Measurements from ENCODE around the gene PRPH. TPM values are rescaled to one million over a fixed set of nuclear protein-coding genes. Genes with fewer than 3 reads are reported as not detected.

The PRPH gene
- total and polyA plus RNA-seq, 9 of the 15 experiments (the other 6 are each of a cell fraction or from before 2014, with no cell fraction given) = 0.27 to 1.9 (median 1.3) TPM; not detected in 1

DNA sequence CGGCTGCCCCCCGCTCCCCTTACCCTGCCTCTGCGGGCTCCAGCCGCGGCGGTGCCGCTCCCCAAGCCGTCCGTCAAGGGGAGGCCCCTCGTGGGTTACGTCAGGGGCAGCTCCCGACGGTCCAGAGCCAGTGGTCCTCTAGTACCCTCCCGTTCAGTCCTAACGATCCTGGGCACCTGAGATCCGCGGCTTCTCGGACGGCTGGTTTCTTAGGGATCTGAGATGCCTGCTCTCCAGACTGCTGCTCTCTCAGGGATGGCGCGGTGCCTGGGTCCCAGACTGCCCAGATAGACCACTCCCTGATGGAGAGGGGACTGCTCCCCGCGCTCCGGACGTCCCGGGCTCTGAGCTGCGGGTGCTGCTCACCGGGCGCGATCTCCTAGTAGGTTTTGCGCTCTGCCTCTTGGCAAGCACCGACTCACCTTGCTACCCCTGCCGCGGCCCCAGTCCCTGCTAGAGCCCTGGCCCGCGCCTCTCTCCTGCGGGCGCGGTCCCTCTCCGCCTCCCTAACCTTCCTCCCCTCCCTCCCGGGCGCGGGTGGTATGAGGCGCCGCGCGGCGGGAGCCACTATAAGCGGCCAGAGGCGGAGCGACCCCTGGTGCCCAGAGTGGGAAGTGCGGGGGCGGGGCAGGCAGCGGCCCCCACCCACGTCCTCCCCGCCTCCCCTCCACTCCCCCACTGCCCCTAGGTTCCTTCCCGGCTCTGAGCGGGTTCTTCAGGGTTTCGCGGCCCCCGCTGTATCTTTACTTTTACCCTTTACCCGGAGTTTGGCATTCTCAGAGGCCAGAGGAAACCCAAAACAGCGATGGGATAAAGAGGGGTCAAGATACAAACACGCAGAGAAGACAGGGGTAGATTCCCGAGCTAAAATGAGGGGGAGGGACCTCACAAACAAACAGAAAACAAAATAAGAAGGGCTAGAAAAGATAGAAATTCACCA, 42.0 kb downstream of the PRPH start, which contains the start of gene C1QL4 (continued):
- TF ChIP-seq ZFP36 (IDR thresholded peaks at IDR 0.05; ENCODE audit: low read depth, low read length, partially characterized antibody) (no peak), FOS (IDR thresholded peaks at IDR 0.05; ENCODE audit: extremely low read depth, insufficient read length) (no peak), HMG20A (CRISPR knock-in tag; conservative IDR thresholded peaks at IDR 0.05) (no peak), ZNF143 (CRISPR knock-in tag; IDR thresholded peaks at IDR 0.05) (no peak), RNF2 (IDR thresholded peaks at IDR 0.05) (no peak), NCOA1 (IDR thresholded peaks at IDR 0.05; ENCODE audit: low read depth) (no peak), EGR1 (conservative IDR thresholded peaks at IDR 0.05) (peak; percentile 97), MED1 (CRISPR knock-in tag; IDR thresholded peaks at IDR 0.05; ENCODE audit: borderline replicate concordance) (no peak), SMARCC2 (IDR thresholded peaks at IDR 0.05; ENCODE audit: low read depth) (no peak), ZNF354B (CRISPR knock-in tag; IDR thresholded peaks at IDR 0.05) (no peak), BMI1 (IDR thresholded peaks at IDR 0.05; ENCODE audit: low read length) (no peak), ZNF785 (CRISPR knock-in tag; IDR thresholded peaks at IDR 0.05) (no peak)
- TF ChIP-seq, protein P1, sequence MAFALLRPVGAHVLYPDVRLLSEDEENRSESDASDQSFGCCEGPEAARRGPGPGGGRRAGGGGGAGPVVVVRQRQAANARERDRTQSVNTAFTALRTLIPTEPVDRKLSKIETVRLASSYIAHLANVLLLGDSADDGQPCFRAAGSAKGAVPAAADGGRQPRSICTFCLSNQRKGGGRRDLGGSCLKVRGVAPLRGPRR (CRISPR knock-in tag; IDR thresholded peaks at IDR 0.05) = no peak
- TF ChIP-seq, protein P2, sequence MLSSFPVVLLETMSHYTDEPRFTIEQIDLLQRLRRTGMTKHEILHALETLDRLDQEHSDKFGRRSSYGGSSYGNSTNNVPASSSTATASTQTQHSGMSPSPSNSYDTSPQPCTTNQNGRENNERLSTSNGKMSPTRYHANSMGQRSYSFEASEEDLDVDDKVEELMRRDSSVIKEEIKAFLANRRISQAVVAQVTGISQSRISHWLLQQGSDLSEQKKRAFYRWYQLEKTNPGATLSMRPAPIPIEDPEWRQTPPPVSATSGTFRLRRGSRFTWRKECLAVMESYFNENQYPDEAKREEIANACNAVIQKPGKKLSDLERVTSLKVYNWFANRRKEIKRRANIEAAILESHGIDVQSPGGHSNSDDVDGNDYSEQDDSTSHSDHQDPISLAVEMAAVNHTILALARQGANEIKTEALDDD (IDR thresholded peaks at IDR 0.05) = no peak
- TF ChIP-seq, protein P3, sequence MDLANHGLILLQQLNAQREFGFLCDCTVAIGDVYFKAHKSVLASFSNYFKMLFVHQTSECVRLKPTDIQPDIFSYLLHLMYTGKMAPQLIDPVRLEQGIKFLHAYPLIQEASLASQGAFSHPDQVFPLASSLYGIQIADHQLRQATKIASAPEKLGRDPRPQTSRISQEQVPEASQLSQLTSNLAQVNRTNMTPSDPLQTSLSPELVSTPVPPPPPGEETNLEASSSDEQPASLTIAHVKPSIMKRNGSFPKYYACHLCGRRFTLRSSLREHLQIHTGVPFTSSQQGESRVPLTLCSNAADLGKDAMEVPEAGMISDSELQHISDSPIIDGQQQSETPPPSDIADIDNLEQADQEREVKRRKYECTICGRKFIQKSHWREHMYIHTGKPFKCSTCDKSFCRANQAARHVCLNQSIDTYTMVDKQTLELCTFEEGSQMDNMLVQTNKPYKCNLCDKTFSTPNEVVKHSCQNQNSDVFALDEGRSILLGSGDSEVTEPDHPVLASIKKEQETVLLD (IDR thresholded peaks at IDR 0.05) = no peak
- TF ChIP-seq, protein P4, sequence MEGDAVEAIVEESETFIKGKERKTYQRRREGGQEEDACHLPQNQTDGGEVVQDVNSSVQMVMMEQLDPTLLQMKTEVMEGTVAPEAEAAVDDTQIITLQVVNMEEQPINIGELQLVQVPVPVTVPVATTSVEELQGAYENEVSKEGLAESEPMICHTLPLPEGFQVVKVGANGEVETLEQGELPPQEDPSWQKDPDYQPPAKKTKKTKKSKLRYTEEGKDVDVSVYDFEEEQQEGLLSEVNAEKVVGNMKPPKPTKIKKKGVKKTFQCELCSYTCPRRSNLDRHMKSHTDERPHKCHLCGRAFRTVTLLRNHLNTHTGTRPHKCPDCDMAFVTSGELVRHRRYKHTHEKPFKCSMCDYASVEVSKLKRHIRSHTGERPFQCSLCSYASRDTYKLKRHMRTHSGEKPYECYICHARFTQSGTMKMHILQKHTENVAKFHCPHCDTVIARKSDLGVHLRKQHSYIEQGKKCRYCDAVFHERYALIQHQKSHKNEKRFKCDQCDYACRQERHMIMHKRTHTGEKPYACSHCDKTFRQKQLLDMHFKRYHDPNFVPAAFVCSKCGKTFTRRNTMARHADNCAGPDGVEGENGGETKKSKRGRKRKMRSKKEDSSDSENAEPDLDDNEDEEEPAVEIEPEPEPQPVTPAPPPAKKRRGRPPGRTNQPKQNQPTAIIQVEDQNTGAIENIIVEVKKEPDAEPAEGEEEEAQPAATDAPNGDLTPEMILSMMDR (IDR thresholded peaks at IDR 0.05 in 2 of 3, conservative IDR thresholded peaks at IDR 0.05 in 1 of 3; ENCODE audit: insufficient read depth in 2 of 3, low read depth in 1 of 3, low read length in 3 of 3) = peak; percentile 72 to 97 (median 87)
- TF ChIP-seq, protein P5, sequence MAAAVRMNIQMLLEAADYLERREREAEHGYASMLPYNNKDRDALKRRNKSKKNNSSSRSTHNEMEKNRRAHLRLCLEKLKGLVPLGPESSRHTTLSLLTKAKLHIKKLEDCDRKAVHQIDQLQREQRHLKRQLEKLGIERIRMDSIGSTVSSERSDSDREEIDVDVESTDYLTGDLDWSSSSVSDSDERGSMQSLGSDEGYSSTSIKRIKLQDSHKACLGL (CRISPR knock-in tag; IDR thresholded peaks at IDR 0.05; ENCODE audit: borderline replicate concordance, poor library complexity, severe bottlenecking) = no peak
- TF ChIP-seq, protein P6, sequence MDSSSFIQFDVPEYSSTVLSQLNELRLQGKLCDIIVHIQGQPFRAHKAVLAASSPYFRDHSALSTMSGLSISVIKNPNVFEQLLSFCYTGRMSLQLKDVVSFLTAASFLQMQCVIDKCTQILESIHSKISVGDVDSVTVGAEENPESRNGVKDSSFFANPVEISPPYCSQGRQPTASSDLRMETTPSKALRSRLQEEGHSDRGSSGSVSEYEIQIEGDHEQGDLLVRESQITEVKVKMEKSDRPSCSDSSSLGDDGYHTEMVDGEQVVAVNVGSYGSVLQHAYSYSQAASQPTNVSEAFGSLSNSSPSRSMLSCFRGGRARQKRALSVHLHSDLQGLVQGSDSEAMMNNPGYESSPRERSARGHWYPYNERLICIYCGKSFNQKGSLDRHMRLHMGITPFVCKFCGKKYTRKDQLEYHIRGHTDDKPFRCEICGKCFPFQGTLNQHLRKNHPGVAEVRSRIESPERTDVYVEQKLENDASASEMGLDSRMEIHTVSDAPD (CRISPR knock-in tag; IDR thresholded peaks at IDR 0.05) = no peak
- TF ChIP-seq, protein P7, sequence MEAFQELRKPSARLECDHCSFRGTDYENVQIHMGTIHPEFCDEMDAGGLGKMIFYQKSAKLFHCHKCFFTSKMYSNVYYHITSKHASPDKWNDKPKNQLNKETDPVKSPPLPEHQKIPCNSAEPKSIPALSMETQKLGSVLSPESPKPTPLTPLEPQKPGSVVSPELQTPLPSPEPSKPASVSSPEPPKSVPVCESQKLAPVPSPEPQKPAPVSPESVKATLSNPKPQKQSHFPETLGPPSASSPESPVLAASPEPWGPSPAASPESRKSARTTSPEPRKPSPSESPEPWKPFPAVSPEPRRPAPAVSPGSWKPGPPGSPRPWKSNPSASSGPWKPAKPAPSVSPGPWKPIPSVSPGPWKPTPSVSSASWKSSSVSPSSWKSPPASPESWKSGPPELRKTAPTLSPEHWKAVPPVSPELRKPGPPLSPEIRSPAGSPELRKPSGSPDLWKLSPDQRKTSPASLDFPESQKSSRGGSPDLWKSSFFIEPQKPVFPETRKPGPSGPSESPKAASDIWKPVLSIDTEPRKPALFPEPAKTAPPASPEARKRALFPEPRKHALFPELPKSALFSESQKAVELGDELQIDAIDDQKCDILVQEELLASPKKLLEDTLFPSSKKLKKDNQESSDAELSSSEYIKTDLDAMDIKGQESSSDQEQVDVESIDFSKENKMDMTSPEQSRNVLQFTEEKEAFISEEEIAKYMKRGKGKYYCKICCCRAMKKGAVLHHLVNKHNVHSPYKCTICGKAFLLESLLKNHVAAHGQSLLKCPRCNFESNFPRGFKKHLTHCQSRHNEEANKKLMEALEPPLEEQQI (IDR thresholded peaks at IDR 0.05) = no peak

All from K562 (cell line).